ENCODE measurements around the gene MAGIX.

MAGIX gene

DNA sequence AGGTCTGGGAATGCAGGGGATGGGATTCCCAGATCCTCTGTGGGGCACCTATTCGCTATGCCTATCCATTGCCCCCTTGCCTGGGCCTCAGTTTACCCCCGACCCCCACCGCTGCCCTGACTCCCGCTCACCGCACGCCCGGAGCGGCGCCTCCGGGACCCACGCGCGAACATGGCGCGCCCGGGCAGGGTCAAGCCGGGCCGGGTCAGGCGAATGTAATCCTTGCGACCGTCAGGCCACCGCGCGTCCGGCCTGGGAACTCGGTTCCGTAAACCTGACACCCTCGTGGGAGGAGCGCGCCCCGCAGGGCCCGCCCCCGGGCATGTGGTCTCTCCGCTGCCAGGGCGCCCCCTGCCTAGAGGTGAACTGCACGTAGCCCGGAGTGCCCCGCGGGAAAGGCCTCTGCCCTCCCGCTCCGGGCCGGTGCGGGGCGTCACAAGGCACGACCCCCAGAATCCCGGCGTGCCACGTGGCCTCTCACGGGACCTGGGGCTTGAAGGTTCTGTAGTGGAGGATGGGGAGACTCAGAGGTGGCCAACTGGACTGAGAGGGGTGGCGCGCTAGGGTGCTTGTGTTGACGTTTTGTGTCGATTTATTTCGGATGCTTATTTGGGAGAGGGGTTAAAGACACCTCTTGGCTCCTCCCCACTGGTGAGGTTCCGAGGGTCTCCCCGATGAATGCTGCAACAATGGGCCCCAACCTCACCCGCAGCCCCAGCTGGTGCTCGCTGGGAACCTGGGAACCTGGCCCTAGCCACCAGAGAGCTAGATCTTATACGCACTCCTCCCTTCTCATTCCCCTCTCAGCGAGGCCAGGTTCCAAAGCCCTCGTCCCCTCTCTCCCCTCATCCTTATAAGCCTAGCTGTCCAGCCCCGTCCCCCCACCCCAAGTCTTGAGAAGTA, 23.8 kb downstream of the MAGIX start, which contains the start of gene PRICKLE3:
Gene PRICKLE3, minus strand, starts transcription at position 249 of the 903 bp plus-strand sequence. Its CDS starts 76 bp downstream, at position 173.
- peak; percentile 6 for DNase-seq

DNA sequence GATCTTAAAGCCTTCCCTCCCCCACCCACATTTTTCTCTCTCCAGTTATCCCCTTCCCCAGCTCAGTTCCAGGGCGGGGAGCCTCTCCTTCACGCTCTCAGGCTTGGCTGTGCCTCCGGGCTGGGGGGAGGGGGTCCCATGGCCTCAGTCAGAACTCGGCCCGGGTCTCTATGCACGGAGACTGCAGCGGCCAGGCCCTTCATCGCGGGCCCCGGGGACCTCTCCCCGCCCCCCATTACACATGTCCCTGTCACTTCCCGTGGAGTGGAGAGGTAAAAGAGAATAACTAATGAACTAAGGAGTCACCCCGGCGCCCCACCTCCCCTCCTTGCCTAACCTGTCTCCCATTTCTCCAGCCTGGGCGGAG, 24.5 kb downstream of the MAGIX start:
- no peak for DNase-seq

DNA sequence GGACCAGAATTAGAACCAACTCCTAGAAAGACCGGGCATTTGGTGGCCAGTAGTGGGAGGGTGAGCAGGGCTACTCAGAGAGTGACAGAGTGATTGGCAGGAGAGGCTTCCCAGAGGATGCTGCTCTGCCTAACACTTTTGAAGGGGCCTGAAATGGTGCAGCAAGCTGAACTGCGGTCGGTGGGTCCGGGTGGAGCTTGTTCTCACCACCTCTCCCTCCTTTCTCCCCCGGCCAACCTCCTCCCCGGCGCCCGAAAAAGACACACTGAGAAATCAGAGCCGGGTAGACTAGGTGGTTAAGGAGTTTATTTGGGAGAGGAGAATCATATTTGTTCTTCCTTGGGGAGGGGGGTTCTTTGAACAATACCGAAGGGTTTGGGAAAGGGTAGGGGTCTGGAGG, 25.0 kb downstream of the MAGIX start:
- no peak for DNase-seq

DNA sequence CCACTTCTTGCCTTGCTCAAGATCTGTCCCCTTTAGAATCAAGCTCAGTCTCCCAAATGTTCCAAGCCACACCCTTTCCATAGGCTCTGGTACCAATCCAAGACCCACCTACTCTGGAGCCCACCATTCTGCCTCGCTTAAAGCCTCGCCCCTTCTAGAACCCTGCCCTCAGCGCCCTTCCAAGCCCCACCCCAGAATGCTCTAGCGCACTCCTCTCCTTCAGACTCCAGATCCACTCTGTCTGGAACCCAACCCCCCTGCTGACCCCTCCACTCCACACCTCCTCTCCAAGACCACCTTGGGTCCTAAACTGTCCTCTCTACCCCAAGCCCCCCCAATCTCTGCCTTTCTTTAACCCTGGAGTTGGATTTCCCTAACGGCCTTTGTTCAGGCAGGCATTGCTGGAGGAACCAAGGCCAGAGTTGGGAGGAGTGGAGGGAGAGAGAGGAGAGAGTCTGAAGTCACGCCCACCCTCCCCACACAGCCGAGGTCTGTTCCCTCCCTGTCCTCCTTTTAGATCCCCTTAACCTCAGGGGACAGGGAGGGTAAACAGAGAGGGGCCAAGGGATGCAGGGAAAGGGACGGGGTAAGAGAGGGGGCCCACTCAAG, 26.0 kb downstream of the MAGIX start:
- DNase-seq = no peak

DNA sequence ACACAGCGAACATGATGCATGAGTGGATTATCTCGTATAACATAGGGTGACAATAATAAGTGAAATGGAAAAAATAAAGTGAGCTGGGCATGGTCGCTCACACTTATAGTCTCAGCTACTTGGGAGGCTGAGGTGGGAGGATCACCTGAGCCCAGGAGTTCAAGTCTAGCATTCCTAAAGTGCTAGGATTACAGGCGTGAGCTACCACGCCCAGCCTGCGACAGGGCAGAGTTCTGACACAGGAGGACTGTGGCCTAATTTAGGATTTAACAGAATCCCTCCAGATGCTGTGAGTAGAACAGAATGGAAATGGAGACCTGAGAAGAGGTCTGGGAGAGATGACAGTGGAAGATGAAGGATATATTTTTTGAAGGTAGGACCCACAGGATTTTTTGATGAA, 27.0 kb downstream of the MAGIX start:
- no peak for DNase-seq

DNA sequence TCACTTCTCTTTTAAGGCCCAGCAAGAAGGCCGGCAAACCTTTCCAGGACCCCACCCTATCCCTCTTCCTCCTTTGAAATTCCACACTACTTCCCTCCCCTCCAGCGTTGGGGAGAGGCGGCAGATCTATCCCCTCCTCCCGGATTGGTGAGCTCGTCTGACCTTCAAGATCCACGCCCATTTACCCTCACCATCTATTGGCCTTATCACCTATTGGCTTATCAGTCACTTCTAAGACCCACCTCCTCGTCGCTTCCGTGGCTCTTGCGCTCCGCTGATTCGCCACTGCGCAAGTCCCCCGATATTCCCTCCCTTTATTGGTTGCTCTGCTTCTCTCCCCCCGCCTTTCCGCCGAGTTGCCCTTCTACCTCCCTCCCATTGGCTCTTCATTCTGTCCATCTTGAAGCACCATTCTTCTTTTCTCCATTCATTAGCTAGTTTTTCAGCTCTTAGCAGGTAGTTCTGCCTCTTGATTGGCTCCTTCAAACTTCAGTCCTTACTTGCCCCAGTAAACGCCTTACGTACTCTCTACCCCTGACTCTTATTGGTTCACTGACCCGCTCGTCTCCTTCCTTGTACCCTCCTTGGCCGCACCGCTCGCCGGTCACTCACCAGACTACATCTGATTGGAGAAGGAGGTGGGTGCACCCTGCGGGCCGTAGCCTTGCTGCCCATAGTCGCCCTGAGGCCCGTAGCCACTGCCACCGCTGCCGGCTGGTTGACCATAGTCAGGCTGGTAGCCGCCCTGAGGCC, 28.4 kb downstream of the MAGIX start:
- peak; percentile 97 for DNase-seq

DNA sequence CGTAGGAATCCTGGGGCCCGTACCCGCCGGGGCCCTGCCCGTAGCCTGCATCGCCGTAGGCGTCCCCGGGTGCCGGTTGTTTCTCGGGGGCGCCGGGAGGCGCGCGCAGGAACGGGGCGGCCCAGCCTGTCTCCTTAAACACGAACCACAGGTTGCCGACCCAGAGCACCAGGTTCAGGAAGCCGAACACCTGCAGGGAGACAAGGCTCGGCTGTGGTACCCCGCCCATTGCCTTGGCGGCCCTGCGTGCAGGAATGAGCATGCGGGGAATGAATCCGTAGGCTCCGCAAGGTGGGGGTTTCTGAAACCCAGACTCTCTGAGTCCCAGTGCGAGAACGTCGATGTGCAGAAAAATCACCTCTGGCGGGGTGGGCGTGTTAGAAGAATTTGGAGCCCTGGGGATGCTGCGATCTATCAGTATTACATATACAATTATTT, 29.0 kb downstream of the MAGIX start:
- DNase-seq = no peak

DNA sequence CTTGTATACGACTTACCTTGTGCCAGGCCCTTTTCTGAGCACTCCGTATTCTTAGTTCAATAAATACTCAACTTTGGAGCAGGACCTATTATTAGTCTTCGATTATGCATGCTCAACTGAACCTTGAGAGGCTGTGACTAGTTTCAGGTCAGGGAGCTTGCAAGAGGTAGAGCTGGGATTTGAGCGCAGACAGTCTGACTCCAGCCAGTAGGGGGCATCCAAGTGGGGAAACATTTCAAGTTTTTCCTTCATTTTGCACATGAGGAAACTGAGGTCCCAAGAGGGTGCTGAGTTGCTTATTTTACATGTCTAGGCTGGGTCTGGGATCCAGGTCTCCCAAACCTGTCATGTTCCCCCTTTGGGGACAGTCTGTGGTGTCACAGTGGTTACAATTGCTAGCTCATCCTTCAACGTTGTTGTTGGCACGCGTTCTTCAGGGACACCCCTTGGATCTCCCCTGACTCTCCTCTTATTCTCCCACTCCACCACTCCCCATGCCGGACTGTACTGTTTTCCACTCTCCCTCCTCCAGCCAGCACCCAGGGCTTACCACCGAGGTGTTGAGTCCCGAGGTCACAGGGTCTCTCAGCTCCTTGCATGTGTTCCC, 30.3 kb downstream of the MAGIX start:
- no peak for DNase-seq

DNA sequence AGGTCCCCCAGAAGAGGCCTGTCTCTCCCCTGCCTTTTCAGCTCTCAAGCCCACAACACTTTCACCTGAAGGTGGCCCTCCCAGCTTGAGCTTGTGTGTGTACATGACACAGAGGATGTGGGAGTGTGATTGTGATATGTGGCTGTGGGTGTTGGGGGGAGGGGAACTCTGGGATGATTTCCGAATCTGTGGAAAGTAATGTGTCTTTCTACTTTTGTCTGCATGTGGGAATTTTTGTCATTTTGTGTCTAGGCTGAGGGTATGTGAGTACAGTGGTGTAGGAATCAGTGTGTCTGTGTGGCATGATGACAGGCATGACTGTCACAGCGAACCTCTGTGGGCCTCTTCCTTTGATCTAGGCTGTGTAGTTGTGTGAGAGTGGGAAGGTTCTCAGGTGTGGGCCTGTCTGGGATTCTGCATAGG, 31.0 kb downstream of the MAGIX start:
- DNase-seq = no peak

DNA sequence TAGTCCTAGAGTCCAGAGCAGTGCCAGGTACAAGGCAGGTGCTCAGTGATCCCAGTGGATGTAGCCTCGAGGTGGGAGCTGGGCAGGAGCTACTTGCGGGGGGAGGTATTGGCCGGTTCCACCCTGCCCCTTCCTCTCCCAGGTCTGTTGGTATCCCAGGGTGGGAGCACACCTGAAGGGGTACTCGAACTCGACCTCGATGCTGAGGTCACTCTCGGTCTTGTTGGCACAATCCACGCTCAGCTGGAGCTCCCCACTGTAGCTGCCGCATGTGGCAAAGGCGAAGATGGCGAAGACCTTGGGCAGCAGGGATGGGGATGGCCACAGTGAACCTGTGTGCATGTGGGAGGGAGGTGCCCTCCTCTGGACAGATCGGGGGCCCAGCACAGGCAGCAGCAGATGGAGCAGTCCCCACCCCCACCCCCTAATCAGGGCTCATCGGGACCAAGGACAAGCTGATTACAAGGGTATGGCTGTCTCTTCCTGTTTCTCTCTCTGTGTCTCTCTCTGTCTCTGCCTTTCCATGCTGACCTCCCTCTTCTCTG, 35.1 kb downstream of the MAGIX start:
- no peak for DNase-seq

DNA sequence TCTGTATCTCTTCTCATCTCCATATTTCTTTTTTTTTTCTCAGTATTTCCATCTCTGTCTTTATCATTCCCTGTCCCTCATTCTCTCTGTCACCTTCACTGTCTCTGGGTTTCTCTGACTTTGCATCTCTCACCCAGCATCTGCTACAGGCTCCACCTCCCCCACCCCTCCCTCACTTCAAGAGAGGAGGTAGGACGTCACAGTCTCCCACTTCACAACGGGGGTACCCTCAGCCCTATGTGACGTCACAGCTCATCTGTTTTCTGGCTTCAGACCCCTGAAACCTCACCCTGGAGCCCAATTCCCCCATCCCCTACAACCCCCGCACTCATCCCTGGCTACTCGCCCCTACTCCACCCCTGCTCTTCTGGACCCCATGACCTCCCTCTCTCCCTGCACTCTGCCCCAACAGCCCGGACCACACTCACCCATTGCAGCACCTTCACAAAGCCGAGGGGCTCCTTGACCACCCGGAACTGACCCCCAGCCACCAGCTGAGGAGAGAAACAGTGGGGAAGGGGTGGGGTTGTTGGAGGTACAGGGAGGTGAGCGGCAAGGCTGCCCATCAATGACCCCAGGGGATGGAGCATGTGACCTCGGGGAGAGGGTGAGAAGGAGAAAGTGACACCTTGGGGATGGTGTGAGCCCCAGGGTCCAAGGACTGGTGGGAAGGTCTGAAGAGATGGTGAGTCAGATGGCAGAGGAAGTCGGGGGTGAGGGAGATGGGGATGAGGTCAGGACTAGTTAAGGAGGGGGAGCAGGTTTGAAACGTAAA, 36.2 kb downstream of the MAGIX start:
- no peak for DNase-seq

DNA sequence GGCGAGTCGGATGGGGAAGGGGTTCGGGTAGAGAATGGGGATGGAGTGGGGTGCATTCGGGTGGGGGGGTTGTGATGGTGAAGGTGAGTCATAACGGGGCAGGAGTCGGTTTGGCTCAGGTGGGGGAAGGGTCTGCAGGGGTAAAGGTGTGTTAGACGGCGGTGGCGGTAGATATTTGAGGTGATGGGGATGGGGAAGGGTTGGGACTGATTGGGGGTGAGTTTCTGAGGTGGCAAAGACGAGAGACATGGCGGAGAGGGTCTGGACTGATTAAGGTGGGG, 36.7 kb downstream of the MAGIX start:
- DNase-seq = no peak

DNA sequence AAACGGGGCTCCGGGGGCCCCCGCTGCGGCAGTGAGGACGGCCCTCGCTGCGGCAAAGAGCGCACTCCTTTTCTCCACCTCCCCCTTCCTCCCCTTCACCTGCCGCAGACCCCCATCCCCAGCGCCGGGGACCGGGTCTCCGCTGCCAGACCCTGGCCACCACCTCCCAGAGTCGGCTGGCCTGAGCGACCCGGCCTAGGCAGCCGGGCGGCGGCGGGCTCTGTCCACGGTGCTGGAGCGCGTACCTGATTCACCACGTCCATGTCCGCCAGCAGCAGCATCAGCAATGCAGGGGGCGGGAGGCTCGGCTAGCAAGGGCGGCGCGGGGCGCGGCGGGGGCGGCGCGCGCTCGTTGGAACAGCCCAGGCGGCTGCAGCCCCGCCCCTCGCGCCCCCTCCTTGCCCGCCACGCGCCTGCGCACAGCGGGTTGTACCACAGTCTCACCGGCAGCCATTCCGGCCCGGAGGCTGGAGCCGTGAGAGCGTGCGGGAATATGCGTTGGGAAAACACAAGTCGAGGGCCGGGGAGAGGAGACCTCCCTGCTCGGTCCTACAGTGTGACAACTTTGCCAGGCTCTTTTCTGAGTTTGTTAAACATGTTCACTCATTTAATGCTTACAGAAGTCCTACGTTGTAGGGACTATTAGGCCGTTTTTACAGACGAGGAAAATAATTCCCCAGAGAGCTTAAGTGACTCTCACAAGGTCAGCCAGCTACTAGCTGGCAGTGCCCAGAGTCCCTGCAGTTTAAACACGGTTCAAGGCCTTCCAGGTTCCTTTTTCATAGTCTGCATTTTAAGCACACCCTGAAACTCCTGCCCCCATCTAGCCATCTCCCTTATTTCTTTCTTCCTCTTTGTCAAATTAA, 37.6 kb downstream of the MAGIX start, which contains the start of gene SYP:
Gene SYP, minus strand, starts transcription at position 288 of the 866 bp plus-strand sequence. Its CDS starts 7 bp downstream, at position 281.
- peak; percentile 15 for DNase-seq

DNA sequence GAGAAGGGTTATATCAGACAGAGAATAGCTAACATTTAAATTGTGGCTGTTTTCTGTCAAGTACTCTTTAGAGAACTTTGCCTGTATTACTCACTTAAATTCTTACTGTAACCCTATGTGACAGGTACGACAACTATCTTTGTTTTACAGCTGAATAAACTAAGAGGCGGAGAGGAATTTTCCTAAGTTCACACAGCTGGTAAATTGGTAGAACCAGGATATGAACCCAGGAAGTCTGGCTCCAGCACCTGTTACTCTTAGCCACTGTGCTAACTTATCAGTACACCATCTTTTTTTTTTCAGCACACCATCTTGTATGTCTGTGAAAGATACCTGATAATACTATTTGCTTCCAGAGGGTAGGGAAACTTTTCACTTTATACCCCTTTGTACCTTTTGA, 39.5 kb downstream of the MAGIX start:
- DNase-seq = no peak

DNA sequence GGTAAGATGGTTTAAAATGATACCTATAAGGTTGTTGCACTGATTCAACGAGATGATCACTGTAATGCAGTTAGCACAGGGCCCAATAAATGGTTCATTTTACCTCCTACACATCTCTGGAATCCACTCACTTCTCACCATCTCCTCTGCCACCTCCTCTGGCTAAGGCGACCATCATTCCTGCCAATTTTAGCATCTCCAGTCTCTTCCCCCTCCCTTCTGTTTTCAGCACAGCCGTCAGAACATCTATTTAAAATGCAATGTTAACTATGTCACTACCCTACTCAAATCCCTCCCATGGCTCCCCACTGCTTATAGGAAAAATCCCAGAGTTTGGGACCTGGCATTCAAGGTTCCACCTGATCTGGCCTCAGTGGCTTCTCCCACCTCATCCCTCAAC, 41.0 kb downstream of the MAGIX start:
- no peak for DNase-seq

DNA sequence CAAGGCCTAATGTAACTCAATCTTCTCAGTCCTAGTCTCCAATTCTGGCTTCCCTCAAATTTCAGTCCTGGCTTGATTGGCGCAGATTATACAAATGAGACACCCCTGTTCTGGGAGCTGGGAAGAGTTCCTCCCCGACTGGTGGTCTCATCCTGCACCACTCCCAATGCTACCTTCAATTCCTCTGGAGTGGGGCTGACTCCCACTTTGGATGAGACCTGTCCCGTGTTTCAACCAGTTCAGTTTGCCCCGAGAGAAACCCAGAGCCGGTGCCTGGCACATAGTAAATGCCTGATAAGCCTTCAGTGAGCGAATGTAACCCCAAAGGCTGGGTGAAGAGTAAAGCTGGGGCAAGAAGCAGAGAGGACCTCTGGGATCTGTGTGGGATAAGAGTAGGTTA, 41.5 kb downstream of the MAGIX start:
- DNase-seq = no peak

DNA sequence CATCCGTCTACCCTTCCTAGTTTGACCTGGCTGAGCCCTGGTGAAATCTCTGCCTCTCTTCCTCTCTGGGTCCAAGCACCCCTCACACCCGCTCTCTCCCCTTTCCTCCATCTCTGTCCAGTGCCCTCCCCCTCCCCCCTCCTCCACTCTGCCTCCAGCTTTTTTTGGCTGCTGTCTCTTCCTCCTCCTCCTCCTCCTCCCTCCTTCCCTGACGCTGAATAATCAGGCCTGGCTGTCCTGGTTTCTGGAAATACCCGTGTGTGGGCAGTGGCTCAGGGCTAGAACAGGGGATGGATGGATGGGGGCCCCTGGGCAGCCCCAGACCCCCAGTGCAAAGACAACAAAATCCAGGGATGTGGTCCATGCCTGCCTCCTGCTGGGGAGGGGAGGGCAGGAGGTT, 42.2 kb downstream of the MAGIX start:
- DNase-seq = no peak

DNA sequence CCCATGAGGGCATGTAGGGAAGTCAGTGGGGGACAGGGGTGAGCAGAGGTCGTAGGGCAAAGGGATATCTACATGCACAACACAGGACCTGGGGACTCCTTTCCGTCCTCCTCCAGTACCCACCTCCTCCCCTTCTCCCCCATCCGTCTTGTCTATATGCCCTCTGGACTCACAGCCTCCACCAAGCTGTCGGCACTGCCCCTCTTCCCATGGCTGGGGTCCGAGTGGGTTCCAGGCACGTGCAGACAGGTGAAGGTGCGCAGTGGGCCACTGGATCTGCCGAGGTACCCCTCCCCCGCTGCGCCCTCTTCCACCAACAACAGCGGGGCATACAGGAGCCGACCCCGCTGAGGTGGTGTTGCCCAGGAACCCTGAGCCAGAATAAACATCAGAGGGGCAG, 42.9 kb downstream of the MAGIX start:
- no peak for DNase-seq

DNA sequence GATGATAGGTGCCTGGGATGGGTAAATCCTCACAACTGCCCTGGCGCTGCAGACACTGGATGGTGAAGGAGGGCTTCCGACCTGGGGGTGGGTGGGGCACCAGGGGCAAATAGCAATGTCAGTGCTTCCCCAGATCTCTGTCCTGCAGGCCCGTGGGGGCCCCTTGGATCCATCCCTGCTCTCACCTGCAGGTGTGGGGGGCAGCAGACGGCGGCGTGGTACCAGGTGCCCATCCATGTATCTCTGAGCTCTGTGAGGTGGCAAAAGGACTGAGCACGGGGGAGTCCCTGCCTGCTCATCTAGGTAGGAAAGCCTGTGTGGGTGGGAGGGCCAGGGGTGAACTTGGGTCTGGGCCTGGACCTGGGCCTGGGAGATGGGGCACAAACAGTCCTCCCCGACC, 44.0 kb downstream of the MAGIX start:
- no peak for DNase-seq

DNA sequence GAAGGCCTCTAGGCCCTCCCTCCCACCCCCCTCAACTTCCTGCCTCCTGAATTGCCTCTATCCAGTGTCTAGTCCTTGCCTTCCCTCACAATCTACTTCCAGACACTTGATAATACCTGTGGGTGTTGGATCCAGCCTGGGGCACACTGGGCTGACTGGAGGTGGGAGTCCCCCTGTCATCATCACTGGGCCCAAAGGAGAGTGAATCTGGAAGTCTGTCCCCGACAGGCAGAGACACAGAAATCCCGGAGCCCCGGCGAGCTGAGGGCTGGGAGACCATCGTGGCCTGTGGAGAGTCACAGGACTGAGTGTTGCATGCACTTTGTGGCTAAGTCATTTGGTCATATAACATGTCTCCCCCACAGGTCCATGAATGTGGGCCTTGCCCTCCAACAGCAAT, 45.8 kb downstream of the MAGIX start:
- no peak for DNase-seq

Measured in NCI-H1436 treated with DMSO at 0.1 percent for 48 hours (cell line).